Measurements from ENCODE around the gene RASGEF1C.

The RASGEF1C gene

DNA sequence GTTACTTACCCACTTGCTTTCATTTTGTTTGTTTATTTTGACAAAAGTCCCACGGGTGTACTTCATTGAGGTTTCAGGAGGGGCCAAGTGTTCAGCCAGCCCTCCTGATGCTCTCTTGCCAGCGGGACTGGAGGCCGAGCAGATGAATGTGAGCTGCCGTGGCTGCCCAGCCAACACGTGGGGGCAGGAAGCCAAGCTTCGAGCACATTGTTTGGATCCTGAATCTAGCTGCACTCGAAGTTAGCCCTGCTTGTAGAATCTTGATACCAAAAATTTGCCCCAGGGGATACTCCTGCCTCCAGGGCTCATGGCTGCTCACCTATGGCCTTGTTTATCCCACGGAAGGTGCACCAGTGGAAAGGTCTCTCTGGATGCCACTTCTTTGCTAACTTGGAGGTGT lies 49.3 kb downstream of the RASGEF1C start:
- DNase-seq (ENCODE audit: low read depth): no peak

- no peak for DNase-seq (ENCODE audit: low read depth)
Observed at GRCh38 chr5:180157866-180158265, 51.1 kb downstream of the RASGEF1C start.

DNA sequence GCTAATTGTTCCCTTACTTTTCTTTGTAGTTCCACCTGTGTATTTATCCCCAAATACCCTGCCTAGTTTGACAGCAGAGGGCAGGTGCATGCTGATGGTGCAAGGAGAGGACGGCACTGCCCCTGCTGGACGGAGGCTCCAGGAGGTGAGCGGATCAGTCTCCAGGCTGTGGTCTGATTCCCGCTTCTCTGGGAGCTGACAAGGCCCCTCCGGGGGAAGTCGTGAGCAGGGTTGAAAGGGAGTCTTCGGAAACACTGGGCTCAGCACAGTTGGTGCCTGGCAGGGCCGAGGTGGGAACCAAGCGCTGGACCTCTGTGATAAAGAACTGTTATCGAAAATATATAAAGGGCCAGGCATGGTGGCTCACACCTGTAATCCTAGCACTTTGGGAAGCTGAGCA lies 52.9 kb downstream of the RASGEF1C start:
- DNase-seq (ENCODE audit: low read depth): no peak

GRCh38 chr5:180155365-180155926 lies 53.6 kb downstream of the RASGEF1C start:
- DNase-seq (ENCODE audit: low read depth): no peak

DNA sequence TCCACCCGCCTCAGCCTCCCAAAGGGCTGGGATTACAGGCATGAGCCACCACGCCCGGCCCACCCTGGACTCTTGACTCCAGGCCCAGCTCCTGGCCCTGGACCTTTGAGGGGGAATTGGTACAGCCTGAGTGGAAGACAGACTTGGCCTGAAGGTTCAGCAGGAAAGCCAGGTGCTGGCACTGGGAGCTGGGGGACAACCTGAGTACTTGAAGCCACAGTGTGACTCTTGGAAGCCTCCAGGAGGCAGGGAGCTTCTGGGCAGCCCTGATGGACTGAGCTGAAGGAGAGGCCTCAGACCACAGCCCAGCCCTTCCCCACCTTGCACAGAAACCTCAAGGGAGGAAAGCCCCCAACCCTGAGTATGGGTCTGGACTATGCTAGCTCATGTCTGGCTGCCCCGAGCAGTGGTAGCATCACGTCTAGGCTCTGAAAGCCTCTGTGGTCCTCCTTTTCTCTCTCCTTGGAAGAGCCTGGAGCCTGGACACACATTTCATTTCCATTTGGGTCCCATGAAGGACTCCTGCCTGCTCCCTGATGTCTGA lies 54.1 kb downstream of the RASGEF1C start:
- DNase-seq (ENCODE audit: low read depth): no peak

GRCh38 chr5:180153991-180154390 lies 55.0 kb downstream of the RASGEF1C start:
- no peak for DNase-seq (ENCODE audit: low read depth)

- DNase-seq (ENCODE audit: low read depth): no peak
Observed at GRCh38 chr5:180153099-180153498, 55.9 kb downstream of the RASGEF1C start.

DNA sequence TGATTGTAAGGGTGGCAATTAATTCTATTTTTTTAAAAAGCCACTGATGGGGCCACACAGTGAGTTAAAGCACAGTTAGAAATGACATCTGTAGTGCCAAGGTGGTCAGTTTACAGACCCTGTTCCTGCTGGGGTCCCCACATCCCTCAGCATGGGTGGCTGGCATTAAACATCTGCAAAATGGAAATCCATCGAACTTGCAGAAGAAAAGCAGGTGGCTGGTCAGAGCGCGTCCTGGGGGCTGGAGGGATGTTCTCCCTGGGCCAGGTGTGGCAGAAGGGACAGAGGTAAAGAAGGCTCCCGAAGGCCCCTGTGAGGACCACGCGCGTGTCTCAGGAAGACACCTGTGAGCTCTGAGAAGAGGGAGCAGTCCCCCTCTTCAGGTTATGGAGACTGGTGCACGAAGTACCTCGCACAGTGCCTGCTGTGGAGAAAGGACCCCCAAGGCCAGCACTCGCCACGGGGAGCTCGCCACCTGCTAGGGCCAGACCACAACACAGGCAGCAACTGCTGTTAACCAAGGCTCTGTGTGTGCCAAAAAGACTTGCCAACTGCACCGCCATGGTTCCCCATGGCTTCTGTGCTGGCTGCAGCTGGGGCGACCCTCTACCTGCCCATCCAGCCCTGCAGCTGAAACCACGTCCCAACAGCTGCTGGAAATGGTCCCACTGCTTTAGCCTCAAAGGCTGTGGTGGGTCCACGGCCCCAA lies 65.2 kb downstream of the RASGEF1C start:
- no peak for DNase-seq (ENCODE audit: low read depth)

DNA sequence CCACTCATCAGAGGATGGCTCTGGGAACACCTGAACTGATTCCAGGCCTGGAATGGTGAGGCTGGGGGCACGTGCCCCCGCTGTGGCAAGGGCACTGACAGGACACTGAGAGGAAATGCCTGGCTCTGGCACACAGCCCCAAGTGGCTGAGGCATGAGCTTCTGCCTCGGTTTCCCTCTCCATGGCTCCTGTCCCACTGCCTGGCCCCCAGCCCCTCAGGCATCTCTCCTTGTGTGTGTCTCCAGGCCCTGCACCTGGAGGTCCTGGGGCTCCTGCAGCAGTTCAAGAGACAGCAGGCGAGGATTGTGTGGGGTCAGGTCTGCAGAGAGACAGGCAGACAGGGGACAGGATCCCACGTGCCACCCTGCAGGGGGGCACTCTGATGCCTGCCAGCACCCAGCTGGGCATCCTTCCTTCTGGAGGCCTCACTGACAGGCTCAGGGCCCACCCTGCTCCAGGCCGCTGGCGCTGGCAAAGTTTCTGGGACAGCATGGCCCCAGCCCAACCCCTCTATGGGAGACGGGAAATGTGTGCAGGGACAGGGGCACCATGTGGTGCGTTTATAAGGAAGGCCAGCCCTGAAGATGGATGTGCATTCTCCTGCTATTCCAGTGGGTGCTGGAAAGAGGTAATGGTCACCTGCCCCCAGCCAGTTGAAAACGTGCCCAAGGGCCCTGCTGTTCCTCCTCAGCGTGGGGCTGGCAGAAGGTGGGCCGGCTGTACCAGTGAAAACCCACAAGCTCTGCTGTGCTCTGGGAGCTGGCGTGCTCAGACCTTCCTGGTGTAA lies 66.0 kb downstream of the RASGEF1C start:
- DNase-seq (ENCODE audit: low read depth): no peak

- DNase-seq (ENCODE audit: low read depth): no peak
Observed at GRCh38 chr5:180142021-180142765, 66.8 kb downstream of the RASGEF1C start.

GRCh38 chr5:180141068-180141660 lies 67.8 kb downstream of the RASGEF1C start:
- no peak for DNase-seq (ENCODE audit: low read depth)

- DNase-seq (ENCODE audit: low read depth): no peak
Observed at GRCh38 chr5:180140571-180140970, 68.4 kb downstream of the RASGEF1C start.

DNA sequence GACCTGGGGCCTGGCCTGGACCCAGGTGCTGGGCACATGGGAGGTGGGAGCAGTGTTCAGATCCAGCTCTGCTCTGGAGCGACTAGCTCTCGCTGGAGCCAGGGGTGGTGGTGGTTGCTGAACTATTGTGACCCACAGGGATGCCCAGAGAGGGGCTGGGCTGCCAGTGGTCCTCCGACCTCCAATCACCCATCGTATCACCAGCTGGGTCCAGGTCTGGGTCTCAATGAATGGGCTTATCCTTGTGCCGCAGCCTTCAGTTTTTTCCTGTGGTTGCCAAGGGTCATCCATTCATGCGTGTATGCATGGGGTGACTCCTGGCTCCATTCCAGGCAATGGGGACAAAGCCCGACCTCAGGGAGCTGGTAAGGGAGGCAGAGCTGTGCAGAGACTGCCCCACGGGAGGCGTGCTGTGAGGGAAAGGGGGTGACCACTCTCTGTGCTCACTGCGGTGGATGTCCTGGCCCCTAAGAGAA lies 68.9 kb downstream of the RASGEF1C start:
- DNase-seq (ENCODE audit: low read depth): no peak

DNA sequence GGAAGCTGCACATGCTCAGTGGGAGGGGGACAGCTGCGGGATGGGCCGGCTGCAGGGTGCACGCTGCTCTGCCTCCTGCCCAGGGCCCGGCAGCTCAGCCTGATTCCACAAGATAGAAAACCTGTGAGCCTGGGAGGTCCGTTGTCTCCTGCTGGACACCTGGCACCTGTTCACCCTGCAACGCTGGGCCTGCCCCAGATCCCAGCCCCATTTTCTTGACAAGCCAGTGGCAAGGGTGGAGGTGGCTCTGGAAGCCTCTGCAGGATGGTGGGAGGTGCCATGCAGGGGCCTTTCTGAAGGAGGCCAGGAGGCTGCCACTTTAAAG lies 69.3 kb downstream of the RASGEF1C start:
- no peak for DNase-seq (ENCODE audit: low read depth)

GRCh38 chr5:180138976-180139730 lies 69.9 kb downstream of the RASGEF1C start:
- DNase-seq (ENCODE audit: low read depth): no peak

GRCh38 chr5:180138214-180138975 lies 70.6 kb downstream of the RASGEF1C start:
- DNase-seq (ENCODE audit: low read depth): no peak

- no peak for DNase-seq (ENCODE audit: low read depth)
Observed at GRCh38 chr5:180137401-180138213, 71.4 kb downstream of the RASGEF1C start.

GRCh38 chr5:180136630-180137381 lies 72.2 kb downstream of the RASGEF1C start:
- DNase-seq (ENCODE audit: low read depth): no peak
